ENCODE results near the gene RAB11A.
A peak's percentile ranks its signal among the peaks of the same experiment; 100 is the strongest.

Gene RAB11A

DNA sequence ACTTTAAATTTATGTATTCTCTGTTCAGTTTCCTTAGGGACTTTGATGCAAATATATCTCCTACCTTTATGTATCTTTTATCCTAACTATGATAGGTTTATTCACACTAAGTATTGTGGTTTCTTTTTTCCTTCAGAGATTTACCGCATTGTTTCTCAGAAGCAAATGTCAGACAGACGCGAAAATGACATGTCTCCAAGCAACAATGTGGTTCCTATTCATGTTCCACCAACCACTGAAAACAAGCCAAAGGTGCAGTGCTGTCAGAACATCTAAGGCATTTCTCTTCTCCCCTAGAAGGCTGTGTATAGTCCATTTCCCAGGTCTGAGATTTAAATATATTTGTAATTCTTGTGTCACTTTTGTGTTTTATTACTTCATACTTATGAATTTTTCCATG lies 18.3 kb downstream of the RAB11A start:
- no peak for DNase-seq (ENCODE audit: low spot score)

DNA sequence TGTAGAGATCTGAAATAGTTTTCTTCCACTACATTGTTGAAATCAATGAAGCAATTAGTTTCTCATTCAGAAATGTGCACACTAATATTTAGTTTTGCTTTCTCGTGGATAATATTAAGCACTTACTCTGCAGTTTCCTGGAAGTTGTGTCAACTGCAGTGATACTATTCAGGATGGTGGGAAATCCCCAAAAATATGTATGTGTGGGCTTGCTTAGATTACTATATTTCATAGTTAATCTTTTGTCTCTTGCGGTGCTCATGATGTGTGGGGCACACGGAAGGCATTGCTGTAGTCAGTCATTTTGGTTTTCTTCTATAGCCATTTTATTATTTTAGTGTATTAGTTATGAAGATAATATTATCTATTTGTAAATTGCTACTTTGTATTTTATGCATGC lies 19.7 kb downstream of the RAB11A start:
- no peak for DNase-seq (ENCODE audit: low spot score)

DNA sequence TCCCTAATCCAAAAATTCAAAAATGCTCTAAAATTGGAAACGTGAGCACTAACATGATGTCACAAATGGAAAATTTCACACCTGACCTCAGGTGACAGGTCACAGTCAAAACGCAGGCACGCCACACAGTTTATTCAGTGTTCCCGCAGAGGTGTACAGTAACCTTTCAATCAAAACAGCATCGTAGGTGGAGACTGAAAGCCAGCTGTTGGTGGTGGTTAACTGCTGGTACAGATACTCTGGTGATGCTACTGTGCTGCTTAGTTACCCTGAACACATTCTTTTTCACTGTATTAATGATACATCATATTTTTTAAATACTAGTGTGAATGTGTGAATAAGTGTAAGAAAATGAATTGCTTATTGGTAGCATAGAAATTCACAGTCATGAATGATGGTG lies 23.8 kb downstream of the RAB11A start:
- no peak for DNase-seq (ENCODE audit: low spot score)

DNA sequence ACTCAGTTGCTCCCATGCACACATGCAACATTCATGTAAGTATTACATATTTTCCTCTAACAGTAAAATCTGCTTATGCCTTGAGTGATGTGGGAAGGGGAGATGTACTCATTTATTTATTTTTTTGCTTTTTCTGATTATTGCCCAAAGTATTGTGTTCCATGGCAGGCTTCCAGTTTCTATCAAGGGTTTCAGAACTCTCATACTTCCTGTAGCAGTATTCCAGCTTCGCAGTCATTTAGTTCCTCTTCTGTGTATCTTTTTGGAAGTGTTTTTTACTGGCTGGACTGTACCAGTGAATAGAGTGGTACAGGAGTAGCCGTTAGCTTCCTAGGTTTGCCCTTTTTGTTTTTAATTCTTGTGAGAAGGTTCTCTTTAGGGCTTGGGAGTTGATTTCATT lies 26.9 kb downstream of the RAB11A start:
- DNase-seq (ENCODE audit: low spot score): no peak

DNA sequence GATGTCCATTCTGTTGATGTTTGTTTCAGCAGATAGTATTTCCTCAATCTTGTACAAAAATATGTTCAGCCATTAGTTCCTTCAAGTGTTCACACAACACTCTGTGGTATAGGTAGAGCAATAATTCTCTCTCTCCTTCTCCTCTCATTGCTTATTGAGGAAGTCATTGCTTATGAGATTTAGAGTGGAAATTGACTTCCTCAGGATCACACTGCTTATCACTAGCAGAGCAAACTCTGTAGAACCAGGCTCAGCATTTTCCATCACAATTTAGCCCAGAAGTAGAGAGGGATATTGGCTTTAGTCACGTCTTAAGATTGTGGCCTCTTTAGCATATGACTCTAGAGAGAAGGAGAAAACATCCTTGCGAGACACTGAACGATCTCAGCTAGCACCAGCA lies 31.2 kb downstream of the RAB11A start:
- DNase-seq (ENCODE audit: low spot score): no peak

DNA sequence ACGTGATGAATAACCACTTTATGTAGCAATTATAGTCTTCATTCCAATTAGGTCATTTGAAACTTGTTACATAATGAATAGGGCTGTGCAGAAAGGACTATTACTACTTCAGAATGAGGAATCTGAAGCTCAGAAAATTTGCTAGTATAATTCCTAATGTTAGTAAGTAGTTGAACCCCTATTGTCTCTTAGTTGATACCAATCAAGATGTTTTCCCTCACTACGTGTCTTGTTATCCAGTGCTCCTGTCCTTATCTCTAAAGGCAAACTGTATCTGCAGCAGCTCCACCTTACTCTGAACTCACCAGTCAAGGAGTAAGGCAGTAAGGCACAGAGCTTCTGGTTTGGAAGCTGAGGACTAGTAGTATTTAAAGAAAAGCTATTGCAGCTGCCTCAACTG lies 32.0 kb downstream of the RAB11A start:
- no peak for DNase-seq (ENCODE audit: low spot score)

DNA sequence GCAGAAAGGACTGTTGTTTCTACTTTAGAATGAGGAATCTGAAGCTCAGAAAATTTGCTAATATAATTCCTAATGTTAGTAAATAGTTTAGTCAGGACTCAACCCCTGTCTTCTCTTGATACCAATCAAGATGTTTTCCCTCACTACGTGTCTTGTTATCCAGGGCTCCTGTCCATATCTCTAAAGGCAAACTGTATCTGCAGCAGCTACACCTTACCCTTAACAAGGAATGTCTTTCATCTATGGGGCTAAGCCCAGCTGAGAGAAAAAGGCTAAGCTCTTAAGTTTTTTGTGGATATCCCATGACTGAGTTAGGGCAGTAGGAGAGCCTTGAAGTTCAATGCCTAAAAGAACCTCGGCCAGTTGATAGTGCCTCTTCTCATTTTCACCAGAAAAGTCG lies 32.5 kb downstream of the RAB11A start:
- no peak for DNase-seq (ENCODE audit: low spot score)

DNA sequence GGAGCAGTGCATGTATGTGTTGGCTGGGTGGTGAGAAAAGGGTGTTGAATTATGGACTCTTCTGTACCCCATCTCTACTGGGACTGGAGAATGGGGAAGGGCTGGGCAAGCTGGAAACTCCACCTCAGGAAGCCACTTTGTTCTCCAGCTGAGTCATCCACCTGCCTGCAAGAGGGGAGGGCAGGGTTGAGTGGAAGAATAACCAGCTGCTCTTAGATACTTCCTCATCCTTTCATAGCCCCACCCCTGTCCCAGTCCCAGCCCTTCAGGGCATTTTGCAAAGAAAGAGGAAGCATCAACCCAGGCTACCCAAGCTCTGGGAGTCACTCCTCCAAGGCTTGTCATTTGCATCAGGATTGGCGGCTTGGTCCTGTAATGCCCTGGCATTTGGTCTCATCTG lies 33.1 kb downstream of the RAB11A start:
- DNase-seq (ENCODE audit: low spot score): no peak

DNA sequence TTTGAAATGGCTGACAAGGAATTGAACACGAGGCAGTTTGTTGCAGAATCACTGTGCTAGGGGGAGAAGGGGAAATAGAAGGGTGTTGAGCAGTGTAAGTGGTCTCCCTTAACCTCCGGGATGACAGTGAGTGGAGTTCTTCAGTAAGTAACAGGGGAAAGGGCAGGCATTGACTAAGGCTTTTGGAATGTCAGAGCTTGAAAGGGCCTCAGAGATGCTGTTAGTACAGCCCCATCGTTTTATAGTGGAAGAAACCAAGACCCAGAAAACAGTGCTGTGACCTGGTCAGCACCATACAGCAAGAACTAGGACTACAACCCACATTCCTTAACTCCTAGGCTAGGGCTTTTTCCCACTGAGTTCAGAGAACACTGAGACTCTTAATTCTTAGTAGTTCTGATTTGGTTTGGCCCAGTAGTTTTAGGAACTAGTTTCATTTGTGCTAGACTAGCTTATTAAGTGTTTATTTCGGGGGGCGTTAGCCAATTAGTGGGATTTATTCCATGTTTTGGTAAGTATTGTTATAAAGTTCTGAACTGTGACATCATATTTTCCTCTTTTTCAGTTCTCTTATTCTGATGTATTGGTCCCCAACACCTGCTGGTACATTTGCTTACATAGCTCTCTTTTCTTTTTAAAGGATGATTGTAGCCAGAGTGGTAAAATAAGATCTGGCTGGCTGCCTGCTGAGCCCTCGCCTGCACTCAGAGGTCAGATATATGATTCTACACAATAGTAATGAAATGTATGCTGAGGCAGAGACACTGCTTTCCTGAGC lies 34.2 kb downstream of the RAB11A start:
- no peak for DNase-seq (ENCODE audit: low spot score)

DNA sequence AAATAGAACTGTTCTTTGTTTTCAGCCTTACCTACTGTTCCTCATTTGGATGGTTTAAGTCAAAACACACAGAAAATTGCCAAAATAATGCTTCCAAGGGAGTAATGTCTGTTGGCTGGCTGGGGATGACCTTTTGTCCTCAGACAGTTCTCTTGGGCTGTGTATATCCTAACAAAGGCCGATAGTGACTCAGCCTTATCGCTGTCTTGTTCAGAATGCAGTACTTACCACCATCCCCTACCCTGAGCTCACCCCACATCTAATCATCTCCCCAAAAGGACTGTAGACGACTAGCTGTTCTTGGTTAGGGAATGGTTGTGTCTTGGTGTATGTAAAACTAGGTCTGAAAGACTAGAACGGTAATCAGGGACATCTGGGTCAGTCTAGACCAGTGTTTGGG lies 35.0 kb downstream of the RAB11A start:
- DNase-seq (ENCODE audit: low spot score): no peak

DNA sequence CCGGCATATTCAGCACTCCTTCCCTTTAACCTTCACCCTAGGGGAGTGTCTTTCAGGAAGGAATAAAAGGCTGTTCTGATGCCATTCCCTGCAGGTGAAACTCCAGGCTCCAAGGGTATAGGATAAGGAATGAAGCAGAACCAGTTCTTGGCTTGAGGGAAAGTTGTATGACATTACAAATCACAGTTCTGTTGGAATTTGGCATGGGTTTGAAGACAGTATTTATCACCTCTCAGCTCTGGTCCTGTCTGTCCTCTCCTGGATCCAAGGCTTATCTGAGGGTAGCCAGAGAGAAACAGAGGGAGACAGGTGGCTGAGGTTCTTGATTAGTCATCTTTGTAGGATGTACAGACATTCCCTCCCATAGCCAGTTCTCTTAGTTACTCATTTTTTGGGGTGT lies 37.1 kb downstream of the RAB11A start:
- DNase-seq (ENCODE audit: low spot score): no peak

DNA sequence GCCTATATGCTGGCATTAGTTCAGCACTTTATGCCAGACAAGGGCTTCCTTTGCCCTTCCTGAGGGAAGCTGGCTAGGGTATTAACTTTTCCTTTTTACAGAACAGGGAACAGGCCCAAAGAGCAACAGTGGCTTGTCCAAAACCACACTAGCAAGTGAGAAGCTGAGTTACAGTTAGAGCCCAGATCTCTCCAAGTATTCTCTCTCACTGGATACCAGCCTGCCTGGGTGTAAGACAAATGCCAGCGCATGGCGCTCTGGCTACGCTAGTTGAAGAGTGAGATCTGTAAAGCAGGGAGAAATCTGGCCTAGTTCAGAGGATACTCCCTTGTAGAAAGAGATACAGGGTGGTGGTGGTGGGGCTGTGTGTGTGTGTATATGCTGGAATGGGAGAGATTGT lies 38.4 kb downstream of the RAB11A start:
- no peak for DNase-seq (ENCODE audit: low spot score)

DNA sequence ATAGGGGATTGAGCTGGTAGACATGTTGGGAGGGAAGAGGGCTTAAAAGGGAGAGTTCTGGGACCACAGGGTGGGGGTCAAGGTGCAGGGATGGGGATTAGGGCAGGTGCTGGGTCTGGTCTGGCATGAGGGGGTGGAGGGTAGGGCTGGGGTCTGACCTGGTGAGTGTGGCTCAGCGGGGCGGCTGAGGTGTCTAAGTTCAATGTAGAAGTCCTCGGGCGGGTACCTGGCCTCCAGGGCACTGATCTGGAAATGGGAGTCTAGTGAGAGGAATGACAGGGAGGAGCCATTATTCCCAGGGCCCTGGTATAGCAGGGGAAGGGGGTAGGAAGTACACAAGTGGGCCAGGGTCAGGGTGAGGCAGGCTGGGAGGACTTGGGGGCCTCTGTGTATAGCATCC lies 39.6 kb downstream of the RAB11A start:
- no peak for DNase-seq (ENCODE audit: low spot score)

DNA sequence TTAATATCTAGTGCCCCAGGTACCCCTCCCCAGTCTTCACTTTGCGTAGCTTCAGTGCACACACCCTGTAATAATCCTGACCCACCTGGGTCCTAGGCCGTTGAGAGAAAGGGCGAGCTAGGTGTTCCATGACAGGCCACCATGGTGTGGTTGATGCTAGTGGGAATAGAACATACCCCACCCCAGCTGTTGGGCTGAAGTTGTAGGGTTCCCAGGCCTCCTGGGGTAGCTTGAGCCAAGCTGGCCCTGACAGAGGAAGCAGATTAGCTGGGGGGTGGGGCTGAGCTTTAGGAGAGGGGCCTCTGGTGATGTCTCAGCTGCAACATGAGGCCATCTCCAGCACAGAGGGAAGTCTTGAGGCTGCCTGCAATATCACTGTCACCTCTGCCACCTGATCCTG lies 40.5 kb downstream of the RAB11A start:
- DNase-seq (ENCODE audit: low spot score): no peak

DNA sequence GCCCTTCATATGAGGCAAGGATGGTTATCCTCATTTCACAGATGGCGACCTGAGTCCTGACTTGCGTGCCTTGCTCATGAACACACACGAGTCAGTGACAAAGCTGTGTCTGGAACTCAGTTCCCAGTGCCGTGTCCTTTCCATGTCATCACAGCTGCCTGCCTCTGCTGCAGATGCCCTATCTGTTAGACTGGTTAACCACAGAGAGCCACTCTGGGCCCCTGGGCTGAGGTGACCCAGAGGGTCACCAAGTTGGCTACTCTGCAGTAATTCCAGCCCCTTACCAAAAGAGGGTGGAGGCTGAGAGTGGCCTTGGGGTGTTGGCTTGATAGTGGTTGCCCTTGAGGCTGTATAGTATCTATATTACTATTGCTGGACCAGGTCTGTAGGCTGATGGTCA lies 41.0 kb downstream of the RAB11A start:
- DNase-seq (ENCODE audit: low spot score): no peak

DNA sequence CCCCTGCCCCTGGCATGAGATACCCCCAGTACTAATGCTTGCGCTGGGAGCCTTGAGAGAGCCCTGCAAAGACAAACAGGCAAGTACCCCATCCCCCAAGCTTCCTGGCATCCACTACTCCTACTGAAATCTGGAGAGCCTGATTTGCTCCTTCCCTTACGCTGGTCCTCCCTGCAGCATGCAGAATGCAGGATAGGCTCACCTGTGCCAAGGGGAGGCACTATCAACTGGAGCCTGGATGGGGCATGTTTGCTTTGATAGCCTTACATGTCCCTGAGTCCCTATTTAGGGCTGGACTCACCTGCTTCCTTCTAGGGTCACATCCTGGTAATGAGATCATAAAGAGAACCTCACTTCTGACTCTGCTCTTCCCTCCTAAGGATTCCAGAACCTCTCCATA lies 42.9 kb downstream of the RAB11A start:
- DNase-seq (ENCODE audit: low spot score): no peak

DNA sequence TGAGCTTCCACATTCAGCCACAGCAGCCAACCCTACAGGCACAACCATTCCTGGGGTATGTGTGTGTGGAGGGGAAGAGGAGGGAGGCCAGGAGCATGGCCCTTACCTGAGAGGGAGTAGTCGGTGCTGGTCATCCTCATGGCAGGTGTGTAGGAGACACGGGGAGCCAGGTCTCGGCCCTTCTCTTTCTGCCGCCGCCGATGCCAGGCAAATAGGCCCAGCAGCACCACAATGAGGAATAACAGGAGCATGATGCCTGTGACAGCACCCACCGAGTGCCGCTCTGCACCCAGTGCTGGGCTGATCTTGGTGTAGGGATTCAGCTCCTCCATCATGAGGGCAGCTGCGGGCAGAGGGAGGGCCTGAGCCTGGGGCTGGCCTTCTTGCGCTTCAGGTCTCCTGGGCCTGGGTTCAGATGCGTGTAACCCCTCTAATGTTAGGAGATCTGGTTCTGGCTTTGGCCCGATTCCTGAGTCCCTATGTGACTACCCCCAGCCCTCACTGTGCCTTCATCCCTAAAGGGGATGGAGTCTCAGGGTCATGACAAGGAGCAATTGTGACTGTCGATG lies 44.4 kb downstream of the RAB11A start:
- no peak for DNase-seq (ENCODE audit: low spot score)

DNA sequence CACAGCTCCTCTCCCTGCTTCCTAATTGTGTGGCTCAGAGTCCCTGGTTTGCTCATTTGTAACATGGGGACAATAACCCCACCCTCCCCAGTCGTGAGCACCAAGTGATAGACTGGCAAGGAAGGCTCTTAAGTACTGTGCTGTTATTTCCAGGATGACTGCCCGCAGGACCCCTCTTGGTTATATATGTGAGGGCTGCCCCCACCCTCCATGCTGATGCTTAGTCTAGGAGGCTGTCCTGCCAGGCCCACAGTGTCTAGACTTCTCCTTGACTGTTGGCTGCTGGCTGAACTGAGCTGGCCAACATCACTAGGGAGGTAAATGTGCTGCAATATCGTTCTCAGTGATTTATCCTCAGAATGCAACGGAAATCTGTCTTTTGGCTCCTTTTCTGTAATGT lies 45.1 kb downstream of the RAB11A start:
- no peak for DNase-seq (ENCODE audit: low spot score)

DNA sequence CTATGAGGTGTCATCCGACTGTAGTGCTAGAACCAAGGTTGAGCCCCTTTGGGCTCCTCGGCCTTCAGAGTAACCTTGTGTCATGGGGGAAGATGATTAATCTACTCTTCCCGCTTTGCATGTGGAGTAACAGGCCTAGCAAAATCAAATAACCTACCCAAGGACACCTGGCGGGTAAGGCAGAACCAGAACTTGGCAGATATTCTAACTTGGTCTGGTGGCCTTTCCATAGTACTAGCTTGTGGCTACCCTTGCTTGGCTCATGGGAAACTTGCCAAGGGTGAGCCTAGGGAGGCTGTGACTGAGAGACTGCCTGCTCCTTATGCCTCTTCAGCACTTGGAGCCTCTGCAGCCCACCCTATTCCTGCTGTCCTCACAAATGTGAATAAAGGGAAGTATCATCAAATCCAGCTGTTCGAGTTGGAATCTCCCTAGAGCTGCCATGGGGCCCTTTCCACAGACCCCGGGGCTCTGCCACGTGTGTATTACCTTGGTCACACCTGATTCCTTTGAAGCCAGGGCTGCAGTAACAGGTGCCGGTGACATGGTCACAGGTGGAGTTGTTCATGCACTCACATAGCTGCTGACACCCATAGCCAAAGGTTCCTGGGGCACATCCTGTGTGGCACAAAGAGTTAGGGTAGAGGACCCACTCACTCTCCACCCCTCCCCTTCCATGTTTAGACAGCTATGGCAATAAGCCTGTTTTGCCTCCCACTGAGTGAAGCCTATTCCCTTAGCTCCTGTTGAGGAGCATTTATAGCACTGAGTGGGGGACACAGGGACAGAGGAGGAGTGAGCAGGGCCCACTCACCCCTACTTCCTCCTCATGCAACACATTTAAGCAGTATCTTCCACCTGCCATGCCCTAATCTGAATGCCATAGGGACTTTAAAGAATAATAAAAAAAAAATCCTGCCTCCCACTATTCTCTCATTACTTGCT lies 46.0 kb downstream of the RAB11A start:
- DNase-seq (ENCODE audit: low spot score): no peak

DNA sequence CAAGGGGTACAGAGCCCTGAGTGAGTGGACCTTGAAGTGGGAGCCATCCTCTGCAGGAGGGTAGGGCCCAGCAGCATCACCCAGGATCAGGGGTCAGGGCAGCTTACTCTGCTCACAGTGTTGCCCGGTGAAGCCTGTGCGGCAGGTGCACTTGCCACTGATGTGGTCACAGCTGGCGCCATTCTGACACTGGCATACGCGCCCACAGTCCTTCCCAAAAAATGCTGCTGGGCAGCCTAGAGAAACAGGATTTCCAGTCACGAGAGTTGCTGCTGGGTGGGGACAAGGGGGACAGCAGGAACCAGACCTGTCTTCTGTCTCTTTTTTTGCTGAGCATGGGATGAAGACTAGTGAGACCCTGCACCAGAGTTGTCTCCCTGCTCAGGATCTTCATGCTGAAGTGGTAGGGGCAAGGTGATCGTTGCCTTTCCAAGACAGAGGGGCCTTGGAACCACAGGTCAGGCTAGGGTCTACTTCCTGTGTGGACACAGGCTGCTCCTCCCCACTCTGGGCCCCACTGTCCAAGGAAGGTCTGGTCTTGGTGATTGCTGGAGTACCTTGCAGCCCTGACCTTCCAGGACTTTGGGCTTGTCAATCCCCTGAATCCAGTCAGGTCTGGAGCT lies 46.9 kb downstream of the RAB11A start:
- DNase-seq (ENCODE audit: low spot score): no peak

DNA sequence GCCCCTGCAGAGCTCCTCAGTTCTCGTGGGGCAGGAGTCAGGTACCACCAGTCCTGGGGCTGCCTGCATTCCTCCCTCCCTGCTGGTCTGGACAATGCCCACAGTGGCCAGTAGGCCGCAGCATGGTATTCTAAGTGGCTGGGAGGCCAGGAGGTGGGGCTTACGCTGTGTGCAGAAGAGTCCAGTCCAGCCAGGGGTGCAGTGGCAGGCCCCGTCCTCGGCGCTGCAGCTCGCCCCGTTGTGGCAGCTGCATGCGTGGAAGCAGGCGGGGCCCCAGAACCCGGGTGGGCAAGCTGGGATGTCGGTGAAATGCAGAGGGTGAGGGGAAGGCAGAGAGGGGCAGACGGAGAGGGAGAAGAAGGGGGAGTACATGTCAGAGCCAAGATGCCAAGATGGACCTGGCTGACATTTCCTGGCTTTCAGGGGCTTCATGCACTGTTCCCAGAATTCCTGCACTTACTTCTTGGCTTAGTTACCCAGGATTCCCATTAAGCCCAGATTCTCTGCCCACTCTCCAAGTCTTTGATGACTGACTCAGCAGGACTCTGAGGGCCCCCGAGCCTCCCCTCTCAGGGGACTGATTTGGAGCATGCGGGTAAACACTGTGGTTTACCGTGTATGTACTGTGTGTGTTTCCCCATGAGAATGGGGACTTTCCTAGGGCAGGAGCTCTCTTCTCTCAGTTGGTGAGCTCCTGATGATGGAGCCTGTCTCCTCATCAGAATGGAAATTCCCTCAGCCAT lies 47.5 kb downstream of the RAB11A start:
- peak; percentile 28 for DNase-seq (ENCODE audit: low spot score)

DNA sequence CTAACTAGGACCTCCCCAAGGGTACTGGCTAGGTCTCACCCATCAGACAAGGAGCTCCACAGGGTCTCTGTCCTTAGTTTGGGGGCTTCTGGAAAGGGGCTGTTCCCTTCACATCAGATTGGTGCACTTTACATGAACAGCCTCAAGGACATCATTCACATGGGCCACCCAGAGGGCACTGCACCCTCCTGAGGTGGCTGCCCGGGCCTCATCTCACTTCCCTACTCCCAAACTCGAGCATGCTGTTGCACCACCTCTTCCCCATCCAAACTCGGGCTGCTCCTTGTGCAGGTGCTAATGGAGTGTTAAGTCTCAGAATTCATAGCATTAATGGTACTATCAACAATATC lies 48.1 kb downstream of the RAB11A start:
- DNase-seq (ENCODE audit: low spot score): no peak

Data from COLO829 (cell line).